ENCODE data around the gene NAB1.
A peak's percentile ranks its signal among the peaks of the same experiment; 100 is the strongest.
"Not testable (repeated sequence)": the region's sequence is repeated elsewhere in the genome, so short reads cannot be mapped to it uniquely, and the experiment has no call there.

The NAB1 gene

DNA sequence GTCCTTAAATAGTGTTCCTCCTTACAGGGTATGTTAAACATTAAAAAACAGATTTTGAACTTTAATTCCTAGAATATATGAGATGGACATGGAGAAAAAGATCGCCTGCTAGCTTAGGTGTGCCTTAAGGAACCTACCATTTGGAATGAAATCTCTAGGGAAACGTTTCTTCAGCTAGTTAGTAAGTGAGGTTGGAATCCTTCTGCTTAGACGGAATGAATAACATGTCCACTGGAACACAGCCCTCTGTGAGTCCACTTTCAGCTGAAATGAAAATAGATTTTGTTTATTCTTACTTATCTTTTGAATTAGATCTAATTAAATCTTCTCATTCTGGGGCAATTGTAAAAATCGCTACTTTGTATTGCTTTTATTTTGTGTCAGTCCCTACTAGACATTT, 28.4 kb downstream of the NAB1 start:
- DNase-seq: no peak

DNA sequence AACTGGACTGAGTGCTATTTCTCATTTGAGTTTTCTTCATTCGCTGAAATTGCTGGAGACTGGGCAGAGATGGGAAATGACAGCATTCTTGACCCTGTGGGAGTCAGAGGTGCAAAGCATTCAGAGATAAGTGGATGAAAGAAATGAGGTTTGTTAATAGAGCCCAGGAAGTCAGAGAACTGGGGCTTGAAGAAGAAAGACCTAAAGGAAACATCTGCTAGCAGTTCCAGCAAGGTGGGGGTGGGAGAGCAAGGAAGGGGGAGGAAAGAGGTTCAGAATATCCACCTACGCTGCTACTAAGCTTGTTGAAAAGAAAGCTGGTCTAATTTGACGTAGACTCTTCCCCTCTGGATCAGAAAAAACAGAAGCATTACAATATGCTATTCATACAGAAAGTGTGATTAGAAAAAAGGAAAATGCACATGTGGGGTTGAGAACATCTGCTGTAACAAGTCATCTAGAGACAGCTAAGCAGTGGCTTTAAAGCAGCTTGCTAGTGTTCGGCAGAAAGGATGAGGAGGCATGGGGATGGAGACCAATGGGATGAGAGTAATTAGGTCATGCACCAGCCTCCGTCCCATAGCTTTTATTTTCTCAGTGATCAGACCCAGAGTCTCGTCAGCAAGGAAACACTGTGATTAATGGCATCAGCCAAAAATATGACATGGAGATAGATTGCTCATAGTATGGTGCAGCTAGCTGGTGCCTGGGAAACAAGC, 29.7 kb downstream of the NAB1 start:
- DNase-seq: peak; percentile 47

DNA sequence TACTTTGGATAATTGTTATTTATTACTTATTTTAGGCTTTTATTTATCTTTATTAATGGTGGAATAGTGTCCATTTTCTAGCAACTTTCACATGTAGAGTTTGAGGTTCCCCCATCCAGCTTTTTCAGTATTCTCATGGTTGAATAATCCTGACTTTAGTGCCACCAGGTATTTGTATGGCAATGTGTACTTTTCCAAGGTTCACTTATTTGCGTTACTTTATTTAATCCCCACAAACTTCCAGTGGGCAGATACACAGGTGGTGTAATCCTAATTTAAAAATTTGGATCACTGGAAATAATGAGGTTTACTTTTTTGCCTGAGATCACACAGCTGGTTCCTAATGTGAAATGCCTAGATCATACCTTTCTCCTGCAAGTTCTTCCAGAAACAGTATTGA, 30.5 kb downstream of the NAB1 start:
- DNase-seq: no peak

DNA sequence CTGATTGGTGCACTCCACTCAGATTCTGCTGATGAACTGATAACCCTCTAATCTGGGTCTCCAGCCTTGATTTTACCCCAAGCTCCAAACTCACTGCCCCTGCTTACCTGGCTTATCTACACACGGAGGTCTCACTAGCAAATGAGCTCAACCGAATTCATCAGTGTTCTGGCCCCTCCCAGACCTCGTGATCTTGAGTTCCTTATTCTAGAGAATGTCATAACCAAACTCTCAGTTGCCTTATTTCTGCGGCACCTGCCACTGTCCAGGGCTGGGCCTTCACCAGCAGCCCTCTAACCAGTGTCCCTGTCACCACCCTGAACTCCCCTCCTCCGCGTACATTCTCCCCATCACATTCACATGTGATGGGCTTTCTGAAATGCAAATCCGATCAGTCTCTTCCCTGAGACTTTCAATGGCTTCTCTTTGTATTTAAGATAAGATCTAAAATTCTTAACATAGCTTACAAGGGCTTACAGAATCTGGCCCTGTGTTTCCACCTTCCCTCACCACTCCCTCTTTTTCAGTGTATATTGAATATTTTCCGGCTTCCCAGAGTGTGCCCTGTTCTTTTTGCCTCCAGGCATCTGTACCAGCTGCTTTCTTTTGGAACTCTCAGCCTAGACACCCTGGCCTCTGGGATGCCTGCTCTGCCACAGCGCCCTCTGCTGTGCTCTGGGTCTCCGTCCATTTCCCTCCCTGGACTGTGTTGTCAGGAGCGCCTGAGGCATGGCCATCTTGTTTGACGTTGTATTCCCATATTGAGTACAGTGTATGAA, 31.1 kb downstream of the NAB1 start:
- peak; percentile 53 for DNase-seq

DNA sequence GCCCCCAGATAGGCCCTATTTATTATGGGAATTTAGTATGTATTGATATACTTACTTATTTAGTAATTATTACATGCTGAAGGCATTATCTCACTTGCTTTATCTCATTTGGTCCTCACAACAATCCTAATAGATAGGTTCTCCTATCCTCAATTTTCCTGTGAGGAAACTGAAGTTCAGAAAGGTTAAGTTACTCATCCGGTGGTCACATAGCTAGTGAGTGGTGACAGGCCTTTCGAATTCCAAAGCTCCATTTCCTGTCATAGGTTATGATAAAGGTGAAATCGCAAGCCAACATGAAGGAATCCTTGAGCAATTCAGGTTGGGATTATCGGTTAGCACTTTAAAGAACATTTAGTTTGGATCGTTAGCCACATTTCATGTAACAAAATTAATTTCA, 33.3 kb downstream of the NAB1 start:
- DNase-seq: no peak

DNA sequence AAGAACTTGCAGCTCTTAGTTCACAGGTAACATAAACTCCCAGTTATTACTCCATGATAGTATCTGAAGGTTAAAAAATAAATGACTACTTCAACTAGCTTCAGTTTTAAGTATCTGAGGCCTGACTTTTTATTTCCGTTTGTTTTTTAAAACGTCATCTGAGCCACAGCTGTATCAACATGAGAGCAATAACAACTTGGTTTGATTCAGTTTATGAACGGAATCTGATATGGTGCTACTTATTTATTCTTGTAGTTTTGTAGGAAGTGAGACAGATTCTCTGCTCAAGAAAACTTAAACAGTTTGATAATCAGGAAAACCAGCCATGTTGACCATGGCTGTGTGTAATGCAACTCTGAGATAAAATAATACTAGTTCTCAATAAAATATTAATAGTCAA, 34.9 kb downstream of the NAB1 start:
- DNase-seq: no peak

DNA sequence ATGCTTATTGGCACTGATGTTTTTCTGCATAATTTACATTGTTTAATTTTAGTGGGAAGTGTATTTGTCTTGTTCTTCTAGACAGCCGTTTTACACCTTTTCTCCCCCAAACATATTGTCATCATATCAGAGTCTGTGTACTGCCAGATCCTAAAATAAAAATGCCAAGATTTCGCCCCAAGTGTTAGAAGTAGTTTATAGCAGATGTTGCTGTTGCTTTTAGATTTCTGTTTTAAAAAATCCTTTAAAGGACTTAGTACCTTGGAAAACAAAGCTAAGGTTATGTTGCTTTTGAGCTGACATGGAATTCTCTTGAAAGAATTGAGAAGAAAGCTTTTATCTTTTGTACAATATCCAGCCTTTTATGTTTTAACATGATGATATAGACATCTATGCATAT, 36.0 kb downstream of the NAB1 start:
- no peak for DNase-seq

DNA sequence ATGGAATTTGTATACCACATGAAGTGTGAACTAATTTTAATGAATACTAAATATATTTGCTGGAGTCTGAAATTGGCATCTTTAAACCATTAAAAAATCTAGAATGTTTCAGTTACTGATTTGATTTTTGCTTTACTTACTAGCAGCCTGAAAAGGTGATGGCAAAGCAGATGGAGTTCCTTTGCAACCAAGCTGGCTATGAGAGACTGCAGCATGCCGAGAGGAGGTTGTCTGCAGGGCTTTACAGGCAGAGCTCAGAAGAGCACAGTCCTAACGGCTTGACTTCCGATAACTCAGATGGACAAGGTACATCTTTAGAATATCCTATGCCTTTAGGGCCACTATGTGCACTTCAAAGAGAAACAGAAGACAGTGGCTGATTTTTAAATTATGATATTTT, 36.5 kb downstream of the NAB1 start:
- DNase-seq: no peak

DNA sequence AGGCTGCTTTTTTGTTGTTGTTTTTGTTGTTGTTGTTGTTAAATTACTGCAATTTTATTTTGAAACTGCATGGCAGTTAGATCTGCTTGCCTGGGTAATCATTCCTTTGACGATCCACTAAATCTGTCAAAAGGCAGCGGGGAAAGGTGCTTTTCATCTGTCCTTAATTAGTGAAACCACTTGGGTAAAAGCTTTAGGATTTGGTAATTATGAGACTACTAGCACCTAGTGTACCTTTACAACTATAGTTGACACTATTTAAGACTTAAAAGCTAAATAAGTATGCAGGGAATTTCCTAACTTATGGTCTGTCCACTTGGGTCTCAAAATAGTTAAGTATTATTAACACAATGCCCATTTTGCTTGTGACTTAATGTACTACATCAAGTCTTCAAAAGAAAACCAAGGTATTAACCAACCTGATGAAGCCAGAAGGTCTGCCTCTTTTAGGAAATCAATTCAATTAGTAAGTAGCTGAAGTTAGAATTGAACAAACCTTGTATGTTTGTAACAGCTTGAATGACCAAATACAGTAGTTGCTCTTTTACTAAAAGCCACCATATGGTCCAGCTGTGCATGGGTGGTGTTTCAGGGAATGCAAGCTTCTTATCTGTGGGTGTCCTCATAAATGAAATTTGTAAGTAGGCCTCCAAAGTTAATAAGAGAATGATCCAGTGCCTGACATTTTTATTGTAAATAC, 44.8 kb downstream of the NAB1 start:
- no peak for DNase-seq

DNA sequence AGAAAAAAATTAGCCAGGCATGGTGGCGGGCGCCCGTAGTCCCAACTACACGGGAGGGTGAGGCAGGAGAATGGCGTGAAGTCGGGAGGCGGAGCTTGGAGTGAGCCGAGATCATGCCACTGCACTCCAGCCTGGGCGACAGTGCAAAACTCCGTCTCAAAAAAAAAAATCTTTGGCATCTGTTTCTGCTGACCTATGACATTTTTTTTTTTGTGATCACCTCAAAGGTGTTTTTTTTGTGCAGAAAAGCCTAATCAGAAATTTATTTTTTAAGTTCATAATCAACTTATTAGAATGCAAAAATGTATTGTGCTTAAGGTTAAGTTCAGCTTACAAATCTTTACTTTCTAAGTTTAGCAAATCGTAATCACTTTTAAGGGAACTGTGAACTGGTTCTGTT, 45.6 kb downstream of the NAB1 start:
- DNase-seq: no peak

DNA sequence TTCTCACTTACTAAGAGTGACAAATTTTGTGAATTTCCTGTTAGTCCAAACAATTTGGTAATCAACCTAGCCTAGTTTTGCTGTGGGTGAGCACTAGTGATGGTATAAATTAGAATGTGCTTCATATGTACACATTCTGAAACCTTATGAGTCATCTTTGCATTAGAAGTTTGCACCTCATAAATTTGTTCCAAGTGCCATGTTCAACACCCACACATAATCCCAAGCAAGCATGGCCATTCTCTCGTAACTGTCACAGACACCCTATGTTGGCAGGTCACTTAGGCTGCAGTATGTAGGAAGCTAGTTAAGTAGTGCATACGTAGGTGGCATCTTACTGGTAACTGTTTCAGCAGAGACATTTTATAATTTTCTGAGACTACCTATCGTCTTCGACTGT, 46.9 kb downstream of the NAB1 start:
- peak; percentile 34 for DNase-seq

DNA sequence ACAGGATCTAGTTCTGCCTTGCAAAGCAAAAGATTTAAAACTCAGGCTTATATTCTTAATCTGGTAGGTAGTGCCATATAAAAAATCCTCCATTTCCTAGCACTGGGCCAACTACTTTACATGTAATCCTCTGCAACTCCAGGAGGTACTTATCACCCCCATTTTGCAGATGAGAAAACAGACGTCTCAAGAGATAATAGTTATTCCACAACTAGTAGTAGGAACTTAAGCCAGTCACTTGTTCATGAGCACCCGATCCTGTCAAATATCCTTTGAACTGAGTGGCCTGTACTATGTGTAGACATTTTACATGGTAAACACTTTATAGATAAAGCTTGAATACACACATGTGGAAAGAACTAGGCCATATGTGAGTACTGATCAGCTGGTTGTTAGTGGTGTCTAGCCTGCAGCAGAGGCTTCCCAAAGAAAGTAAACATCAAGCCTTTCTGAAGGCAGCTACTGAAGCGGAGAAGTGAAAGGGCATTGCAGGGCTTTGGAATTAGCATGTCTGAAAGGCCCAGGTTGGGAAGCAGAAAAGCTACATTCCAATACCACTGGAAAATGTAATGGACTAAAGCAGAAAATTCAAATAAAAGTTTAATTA, 48.0 kb downstream of the NAB1 start:
- DNase-seq: no peak

DNA sequence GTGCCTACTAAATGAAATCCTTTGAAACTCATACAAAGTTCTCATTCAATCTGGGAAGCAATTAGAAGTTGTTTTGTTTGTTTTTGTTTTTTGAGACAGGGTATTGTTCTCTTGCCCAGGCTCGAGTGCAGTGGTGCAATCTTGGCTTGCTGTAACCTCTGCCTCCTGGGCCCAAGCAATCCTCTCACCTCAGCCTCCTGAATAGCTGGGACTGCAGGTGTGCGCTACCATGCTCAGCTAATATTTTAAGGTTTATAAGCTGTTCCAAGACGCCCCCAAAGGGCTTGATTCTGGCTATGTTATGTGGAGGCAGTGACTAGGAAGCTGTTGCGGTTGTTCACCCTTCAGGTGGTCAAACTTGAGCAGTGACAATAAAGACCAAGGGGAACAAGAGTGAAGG, 48.5 kb downstream of the NAB1 start:
- no peak for DNase-seq

DNA sequence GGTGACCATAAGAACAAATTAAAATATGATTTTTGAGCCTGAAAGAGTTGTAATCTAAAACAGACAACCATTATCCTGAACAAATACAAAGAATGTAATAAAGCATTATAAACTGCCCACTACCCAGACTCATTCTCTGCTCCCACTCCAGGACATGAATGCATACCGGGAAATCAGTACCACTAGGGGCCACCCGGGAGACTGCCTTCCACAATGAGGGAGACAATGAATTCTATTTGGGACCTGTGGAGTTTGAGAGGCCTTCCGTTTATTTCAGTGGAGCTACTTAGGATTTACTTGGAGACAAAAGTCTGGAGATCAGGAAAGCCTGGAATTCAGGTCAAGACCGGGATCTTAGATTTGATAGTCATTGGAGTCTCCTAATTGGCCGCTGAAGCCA, 50.0 kb downstream of the NAB1 start:
- DNase-seq: no peak

DNA sequence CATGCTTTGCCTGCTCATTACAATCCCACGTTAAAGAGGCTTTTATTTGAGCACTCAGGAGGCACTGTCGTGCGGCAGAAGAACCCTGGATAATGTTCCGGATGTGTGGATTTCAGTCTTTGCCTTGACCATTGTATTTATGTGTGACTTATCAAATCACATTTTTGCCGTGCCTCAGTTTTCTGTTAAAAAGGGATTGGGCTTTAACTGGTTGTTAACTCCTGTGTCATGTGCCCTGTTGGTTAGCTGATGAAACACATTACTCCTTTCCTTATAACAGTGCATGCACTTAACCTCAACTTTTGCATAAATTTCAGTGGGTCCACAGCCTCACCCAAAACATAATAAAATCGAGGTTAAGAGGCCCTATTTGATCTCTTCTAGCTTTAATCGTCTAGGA, 52.7 kb downstream of the NAB1 start:
- no peak for DNase-seq

DNA sequence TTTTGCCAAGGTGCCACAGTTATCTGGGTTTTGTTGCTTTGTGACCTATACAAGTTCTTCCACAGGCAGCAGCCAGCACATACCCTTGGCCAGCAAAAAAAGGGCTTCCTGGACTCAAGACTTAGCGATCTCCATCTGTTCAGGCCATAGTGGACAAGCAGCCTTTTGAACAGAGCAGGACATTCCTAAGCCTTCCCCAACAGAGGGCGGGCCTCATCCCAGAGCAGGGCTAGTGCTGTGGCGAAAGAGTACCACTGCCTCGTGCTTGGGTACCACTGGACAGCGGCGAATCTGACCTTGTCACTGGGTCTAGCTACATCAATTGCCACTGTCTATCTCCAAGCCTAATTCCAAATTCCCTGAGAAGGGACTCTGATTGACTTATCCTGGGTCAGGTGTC, 56.4 kb downstream of the NAB1 start:
- no peak for DNase-seq

DNA sequence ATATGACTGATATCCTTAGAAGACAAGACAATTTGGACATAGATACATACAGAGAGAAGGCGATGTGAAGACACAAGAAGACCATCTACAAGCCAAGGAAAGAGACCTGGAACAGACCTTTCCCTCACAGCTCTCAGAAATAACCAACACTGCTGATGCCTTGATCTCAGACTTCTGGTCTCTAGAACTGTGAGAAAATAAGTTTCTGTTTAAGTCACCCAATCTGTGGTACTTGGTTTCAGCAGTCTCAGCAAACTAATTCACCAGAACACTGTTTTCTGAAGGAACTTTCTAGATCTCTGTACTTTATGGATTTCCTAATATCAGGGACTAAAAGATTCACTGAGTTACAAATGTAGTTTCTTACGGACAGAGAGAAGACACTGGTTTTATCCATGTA, 58.8 kb downstream of the NAB1 start:
- no peak for DNase-seq

DNA sequence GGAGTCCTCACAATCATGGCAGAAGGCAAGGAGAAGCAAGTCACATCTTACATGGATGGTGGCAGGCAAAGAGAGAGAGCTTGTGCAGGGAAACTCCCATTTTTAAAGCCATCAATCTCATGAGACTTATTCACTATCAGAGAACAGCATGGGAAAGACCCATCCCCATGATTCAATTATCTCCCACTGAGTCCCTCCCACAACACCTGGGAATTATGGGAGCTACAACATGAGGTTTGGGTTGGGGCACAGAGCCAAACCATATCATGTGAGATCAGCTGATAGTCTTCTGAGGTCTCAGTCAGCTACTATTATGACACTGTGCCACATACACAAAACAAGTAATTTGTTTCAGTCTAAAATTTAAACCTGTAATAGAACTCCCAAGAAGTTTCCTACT, 59.8 kb downstream of the NAB1 start:
- not testable (repeated sequence) for DNase-seq

DNA sequence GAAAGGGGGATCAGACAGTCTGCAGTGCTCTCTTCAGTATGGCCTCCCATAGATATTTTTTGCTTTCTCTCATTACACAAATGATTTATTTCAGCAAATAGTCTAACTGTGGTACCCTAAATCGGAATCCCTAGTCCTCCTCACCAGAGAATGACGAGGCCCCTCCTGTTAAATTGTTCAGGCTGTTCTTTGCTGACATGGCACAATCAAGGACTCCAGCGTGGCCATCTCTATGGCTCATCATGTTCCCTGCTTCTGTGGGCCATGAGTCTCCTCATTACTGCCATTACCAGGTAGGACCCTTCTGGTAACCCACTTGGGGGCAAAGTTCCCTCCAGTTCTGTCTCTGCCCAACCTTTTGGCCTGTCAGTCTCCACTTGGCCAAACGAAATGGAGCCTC, 62.2 kb downstream of the NAB1 start:
- no peak for DNase-seq

DNA sequence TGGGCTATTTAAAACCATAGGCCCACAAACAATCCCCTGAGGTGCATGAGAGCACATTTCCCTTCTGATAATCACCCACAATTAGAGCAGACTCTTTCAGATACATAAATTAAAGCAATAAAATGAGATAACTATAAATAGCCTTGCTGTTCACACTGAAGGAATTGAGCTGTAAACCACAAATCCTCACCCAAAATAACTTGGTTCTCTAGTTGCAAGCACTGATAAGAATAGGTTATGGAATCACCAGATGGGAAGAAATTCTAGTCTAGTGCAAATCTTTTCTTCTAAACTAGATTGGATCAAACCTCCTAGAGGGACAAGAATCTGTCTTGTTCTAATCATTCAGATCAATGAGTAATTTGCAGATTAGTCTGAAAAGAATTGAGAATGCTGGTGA, 64.6 kb downstream of the NAB1 start:
- no peak for DNase-seq

DNA sequence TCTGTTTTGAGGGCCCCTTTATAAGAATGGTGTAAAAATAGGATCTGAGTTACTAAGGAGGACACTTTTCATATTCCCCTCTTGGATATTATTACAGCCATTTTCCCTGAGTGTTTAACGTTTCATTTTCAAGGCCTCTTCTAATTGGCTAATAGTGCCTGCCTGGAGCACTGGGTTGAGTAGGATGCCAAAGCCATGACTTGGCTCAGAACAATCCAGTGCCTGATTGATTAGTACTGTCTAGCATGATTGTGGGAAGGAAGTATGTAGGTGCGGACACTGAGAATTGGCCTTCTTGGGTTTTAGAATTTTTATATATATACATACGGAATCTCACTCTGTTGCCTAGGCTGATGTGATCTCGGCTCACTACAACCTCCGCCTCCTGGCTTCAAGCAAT, 66.1 kb downstream of the NAB1 start:
- no peak for DNase-seq

DNA sequence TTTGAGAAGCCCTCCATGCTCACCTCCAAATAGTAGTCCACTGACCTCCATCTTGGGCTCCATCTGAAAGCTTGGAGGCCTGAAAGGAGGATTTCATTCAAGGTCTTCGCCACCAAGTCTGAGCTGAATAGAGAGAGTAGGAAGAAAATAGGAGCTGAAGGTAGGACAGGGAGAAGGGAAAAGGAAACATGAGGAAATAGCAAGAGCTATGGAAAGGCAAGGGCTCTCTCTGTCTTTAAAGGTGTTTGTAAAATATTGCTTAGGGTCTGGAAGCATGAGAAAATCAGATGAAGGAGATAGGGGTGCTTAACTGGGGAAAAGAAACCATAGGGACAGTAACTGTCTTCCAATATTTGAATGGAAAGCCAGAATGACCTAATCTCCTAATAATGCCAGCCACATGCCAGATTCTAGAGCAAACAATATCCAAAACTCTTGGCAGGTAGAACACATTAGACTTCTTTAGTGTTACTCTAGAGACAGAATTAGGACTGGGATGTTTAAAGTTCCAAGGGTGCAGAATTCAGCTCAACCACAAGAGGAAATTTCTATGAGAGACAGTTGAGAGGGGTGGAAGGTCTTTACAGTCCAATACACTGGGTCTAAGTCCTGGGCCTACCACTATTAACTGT, 67.4 kb downstream of the NAB1 start:
- DNase-seq: no peak

DNA sequence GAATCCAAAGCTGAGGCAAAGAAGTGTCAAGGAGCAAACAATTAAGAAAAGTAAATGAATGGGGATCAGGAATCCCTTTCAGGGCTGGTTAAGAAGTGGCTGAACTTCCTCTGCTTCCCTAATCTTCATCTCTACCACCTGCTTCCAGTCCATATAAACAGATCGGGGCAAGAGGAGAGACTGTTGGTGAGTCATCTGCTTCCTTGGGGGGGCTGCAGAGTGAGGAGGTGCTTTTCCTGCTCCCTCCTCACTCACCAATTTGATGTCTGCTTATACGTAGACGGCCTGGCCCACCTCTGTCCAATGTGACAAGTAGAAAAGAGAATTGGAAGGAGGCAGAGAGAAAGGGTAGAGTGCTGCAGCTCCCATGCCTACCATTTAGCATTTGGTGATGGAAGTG, 68.4 kb downstream of the NAB1 start:
- no peak for DNase-seq

All from activated naive CD4-positive, alpha-beta T cell treated with Interleukin-2 at 50 U/mL for 16 hours (primary cell).